Sigmoid colon (tissue), 4 donors: ENCODE data around the gene NBAS.

Source experiments
- POLR2AphosphoS5 ChIP-seq, 4 donors: sonication (generic); formaldehyde crosslinking; IDR thresholded peaks; one replicate each; pipeline ENCODE4 v1.6.1; 2017; ENCODE audit warnings: antibody characterized with exemption in 4 of 4
- TF ChIP-seq, protein P1 (sequence below), 4 experiments: fragments of 450-650 bp in 3 of 4; fragments of 200-600 bp in 1 of 4; IDR thresholded peaks; one replicate each; pipeline ENCODE4 v1.5.1; 2016 to 2019; ENCODE audit warnings: antibody characterized with exemption in 4 of 4, mild to moderate bottlenecking in 3 of 4, moderate library complexity in 2 of 4

DNA sequence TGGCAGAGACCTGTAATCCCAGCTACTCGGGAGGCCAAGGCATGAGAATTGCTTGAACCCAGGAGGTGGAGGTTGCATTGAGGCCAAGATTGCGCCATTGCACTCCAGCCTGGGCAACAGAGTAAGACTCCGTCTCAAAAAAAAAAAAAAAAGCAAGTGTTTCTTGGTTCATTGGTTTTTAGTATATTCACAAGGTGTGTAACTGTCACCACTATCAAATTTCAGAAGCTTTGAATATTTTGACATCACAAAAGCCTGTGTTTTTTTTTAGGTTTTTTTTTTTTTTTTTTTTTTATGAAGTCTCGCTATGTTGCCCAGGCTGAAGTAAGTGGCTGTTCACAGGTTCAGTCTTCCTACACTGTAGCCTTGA, 47.2 kb upstream of the NBAS start:
- no peak for TF ChIP-seq POLR2AphosphoS5 (IDR thresholded peaks at IDR 0.05)
- TF ChIP-seq, protein P1, sequence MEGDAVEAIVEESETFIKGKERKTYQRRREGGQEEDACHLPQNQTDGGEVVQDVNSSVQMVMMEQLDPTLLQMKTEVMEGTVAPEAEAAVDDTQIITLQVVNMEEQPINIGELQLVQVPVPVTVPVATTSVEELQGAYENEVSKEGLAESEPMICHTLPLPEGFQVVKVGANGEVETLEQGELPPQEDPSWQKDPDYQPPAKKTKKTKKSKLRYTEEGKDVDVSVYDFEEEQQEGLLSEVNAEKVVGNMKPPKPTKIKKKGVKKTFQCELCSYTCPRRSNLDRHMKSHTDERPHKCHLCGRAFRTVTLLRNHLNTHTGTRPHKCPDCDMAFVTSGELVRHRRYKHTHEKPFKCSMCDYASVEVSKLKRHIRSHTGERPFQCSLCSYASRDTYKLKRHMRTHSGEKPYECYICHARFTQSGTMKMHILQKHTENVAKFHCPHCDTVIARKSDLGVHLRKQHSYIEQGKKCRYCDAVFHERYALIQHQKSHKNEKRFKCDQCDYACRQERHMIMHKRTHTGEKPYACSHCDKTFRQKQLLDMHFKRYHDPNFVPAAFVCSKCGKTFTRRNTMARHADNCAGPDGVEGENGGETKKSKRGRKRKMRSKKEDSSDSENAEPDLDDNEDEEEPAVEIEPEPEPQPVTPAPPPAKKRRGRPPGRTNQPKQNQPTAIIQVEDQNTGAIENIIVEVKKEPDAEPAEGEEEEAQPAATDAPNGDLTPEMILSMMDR (IDR thresholded peaks at IDR 0.05), result no peak
